GM12873 (cell line): ENCODE results near the gene RAPGEF3.

ENCODE experiments used
- TF ChIP-seq, protein P1 (sequence below): IDR thresholded peaks from 2 replicates; pipeline ENCODE4 v1.5.1; 2012; ENCODE audit warnings: low read depth, mild to moderate bottlenecking, moderate library complexity, low read length, control low read depth; ENCODE audit not compliant: insufficient read depth; ENCODE audit errors: missing control alignments

The RAPGEF3 gene

DNA sequence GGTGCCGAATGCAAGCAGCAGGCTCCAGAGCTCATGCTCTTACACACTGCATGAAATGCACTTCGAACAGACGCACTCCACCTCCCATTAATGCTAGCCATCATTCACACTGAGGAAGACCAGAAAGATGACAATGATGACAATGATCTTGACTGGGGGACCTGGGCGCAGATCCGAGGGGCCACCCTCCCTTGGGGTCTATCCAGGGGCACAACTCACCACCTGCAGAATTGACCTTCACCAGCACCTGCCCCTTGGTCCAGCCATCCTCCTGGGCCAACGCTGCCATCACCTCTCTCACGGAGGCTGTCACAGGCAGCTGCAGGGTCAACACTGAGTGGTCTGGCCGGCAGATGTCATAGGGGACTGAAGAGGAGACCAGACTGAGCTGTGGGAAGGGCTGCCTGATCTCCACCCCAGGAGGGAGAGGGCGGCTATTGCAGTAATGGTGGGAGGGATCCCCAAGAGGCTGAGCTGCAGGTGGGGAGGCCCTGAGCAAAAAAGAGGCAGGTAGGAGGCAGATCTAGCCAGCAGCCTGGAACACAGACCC is 15.3 kb downstream of the RAPGEF3 start:
- TF ChIP-seq, protein P1, sequence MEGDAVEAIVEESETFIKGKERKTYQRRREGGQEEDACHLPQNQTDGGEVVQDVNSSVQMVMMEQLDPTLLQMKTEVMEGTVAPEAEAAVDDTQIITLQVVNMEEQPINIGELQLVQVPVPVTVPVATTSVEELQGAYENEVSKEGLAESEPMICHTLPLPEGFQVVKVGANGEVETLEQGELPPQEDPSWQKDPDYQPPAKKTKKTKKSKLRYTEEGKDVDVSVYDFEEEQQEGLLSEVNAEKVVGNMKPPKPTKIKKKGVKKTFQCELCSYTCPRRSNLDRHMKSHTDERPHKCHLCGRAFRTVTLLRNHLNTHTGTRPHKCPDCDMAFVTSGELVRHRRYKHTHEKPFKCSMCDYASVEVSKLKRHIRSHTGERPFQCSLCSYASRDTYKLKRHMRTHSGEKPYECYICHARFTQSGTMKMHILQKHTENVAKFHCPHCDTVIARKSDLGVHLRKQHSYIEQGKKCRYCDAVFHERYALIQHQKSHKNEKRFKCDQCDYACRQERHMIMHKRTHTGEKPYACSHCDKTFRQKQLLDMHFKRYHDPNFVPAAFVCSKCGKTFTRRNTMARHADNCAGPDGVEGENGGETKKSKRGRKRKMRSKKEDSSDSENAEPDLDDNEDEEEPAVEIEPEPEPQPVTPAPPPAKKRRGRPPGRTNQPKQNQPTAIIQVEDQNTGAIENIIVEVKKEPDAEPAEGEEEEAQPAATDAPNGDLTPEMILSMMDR = no peak

DNA sequence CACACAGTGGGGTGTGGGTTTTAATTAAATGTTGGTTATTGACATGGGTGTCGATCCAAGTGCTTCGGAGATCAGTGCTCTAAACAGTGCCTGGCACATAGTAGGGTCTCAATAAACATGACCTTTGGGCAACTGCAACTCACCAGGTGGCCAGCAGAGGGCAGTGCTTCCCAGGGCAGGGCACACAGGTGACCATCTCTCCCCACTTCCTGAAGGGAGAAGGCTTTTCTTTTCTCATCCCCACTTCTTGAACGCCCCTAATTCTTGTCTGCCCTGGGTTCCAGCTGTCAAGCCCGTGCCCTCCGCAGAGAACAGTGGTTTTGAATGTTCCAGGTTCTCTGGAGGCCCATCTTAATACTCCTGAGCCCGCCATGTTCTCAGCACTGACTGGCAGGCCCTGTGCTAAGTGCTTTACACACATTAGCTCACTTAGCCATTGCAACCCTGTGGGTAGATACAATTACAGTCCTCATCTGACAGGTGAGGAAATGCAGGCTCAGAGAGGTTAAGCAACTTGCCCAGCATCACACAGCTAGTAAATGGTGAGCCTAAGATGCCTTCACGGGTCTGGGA is 16.3 kb downstream of the RAPGEF3 start:
- TF ChIP-seq, protein P1 = peak; percentile 99

DNA sequence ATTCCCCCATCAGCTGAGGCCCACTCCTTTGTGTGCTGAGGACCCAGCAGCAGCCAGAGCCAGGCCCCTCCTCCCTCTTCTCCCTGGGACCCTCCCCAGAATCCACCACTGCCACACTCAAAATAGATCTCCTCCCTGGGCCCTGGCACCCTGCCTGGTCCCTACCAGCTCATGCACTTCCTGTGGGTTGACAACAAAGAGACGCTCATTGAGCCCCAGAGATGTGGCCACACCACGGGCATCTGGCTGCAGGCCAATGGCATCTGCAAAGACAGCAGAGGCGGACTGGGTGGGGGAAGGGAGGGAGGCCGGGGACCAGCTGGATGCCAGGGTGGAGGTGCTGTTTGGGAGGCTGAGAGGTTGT is 17.4 kb downstream of the RAPGEF3 start:
- TF ChIP-seq, protein P1 = no peak

DNA sequence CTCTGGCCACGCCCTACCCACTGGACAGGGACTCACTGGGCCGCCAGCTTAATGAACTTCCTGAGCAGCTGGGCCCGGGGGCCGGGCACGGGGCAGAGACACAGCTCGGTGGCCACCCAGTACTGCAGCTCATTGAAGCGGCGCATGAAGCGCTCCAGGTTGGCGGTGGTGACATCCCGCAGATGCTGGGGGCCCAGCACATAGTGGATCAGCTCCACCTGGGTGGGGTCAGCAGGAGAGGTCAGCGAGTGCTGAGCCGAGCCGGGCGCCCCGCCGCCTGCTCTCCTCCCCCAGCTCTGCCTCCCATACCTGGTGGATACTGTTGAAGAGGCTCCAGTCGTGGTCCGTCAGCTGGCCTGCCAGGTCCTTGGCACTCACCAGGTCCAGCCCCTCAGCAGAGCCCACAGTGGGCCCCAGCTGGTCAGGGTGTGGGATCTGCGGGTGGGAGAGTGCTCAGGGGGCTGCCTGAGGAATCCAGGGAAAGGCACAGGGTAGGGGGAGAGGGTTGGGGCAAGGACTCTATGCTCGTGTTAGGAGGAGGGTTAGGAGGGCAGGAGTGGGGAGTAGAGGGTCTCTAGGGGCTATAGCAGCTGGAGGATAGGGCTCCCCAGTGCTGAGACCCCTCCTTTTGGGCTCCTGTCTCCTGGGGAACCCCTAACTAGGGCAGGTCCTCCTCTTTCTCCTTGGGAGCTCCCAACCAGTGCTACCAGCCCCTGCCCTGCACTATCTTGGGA is 17.9 kb downstream of the RAPGEF3 start:
- TF ChIP-seq, protein P1 = peak; percentile 29

DNA sequence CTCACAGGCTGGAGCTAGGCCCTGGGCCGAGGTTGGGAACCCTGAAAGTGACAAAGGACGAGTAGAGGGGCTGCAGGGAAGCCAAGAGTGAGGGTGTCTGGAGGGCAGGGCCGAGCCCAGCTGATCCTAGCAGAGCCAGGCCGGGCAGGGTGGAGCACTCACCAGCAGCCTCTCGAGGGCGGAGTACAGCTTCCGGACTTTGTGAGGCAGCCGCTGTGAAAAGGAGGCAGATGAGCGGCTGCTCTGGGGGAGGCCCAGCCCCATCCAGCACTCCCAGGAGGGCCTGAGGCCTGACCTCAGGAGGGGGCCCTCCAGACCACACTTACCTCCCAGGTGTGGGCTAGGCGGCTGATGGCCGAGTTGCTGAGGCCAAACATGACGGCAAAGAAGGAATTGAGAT is 18.7 kb downstream of the RAPGEF3 start:
- TF ChIP-seq, protein P1 = no peak

DNA sequence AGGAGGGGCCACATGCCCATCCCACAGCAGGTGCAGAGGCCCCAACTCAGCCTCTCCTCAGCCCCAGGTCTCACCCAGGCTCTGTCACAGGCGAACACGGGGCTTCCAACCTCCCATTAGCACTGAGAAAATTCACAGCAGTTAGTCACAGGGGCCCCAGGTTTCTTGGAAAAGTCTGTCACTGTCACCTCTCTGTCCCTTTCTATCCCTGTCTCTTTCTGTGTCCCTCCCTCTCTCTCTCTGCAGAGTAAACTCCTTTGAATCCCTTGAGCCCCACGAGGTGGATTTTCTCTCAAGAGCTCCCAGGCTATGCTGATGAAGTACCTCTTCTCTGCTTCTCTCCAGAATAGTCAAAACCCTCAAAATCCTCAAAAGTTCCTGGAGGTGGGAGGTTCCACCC is 19.4 kb downstream of the RAPGEF3 start:
- TF ChIP-seq, protein P1 = no peak

DNA sequence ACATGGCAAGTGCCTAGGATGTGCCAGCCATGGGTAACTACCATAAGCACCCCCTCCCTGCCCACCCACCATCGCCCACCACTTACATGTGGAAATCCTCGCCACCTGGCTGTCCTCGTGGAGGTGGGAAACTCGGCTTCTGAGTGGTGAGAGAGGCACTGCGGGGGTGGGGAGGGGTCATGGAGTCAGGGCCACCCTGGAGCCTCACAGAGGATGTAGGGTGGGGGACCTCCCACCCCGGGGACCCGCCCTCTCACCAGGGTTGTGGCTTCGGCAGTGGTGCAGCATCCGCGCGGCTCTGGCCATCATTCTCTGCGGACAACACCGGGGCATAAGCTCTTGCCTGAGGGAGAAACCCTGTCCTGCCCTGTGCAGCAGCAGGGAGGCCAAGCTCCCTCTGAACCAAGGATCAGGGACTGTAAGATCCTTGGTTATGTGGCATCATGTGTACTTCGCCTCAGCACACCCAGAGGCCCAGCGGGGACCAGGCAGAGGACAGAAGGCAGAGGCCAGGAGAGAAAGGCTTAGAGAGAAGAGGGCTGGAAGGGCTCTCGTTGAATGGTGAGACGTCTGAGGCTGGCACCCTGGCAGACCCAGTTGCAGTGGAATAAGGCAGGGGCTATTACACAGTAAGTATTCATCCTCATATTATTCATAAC is 20.6 kb downstream of the RAPGEF3 start:
- TF ChIP-seq, protein P1 = no peak
